COLO668 (cell line): Measurements from ENCODE around the gene NPBWR2.
"Not testable (repeated sequence)": the region's sequence is repeated elsewhere in the genome, so short reads cannot be mapped to it uniquely, and the experiment has no call there.

Experiments used
- DNase-seq: peaks from one replicate; lab custom pipeline; 2025; ENCODE audit not compliant: unreplicated experiment; lab: John Stamatoyannopoulos, UW

The NPBWR2 gene

DNA sequence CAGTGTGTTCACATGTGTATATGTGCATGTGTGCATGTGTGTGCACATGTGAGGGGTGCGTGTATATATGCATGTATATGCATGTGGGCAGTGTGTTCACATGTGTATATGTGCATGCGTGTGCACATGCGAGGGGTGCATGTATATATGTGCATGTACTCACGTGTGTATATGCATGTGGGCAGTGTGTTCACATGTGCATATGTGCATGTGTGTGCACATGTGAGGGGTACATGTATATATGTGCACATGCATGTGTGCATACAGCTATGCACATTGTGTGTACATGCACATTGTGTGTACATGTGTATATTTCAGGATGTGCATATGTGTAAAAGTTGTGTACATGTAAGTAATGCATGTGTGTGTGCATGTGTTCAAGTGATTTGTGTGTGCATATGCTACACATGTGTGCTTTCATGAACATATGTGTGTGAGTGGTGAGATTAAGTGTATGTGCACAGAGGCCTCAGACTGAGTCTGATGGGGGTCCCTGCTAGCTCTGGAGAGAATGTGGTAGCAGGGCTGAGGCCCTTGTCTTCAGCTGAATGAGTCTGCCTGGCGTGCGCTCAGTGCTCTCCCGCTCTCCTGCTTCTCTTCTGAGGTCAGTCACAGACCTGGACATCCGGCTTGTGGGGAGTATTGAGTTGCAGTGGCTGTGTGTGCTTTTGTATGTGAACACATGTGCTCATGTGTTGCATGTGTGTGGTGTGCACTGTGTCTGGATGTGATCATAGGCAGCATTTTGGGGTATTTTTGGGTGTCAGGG, 37.0 kb upstream of the NPBWR2 start:
- DNase-seq = no peak

DNA sequence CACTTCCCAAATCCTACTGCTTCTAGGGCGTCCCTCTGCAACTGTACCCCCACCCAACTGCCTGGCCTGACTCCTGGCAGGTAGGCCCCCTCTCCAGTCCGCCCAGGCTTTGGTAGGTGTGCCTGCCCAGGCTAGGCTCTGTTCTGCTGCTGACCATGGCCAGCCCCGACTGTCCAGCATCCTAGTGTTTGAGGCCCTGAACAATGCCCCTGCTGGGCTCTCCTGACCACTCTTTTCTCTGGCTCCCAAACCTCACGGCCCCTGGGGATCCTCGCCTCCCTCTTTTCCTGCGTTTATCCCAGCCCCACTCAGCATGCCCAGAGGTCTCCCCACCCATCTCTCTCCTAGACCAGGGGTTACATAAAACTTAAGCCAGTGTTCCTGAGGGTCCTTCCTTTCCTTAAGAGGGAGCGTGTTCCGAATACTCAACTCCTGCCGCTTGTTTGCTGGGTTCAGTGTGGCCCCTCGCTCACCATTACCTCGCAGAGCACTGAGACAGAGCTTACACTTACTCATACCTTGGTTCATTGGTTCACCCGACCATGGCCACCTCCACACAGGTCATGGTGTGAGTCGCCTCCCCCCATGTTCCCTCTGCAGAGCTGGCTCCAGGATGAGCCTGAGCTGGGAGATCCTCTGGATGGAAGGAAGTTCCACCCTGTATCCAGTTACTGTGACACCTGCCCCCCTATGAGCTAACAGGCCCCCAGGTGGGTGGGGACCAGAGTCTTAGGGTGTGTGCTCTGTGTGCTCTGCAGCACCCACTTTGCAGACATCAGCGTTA, 35.8 kb upstream of the NPBWR2 start:
- DNase-seq = no peak

DNA sequence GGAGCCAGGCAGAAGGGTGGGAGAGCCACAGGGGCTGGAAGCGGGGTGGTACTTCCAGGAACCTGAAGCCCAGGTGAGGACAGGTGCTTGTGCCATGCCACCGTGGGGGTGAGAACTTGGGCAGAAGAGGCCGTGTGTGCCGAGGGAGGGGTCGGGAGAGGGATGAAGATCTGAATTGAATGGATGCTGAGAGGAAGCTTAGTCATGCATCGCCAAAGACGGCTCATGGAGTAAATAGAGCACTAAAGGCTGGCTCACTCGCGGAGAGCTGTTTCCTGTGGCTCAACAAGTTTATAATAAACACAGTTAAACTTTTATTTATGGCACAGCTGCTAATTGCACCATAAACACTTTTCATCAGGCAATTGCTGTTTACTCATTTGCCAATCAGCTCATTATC, 35.2 kb upstream of the NPBWR2 start:
- DNase-seq = peak; percentile 78

DNA sequence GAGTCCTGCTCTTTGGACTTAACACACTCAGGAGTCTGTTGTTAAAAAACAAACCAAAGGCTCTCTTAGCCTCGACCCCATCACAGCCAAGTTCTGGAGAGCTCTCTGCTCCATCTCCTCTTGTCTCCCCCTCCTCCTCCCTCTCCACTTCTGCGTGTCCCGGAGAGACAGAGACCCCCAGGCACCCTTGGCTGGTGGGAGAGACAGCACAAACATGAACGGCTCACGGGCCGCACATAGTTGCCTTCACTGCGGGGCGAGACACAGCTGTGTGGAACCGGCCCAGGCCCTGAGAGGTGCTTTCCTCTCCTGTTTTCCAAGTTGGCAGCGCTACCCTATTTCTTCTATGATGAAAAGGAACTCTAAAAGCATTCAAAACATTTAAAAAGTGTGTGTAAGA, 33.6 kb upstream of the NPBWR2 start:
- DNase-seq = no peak

DNA sequence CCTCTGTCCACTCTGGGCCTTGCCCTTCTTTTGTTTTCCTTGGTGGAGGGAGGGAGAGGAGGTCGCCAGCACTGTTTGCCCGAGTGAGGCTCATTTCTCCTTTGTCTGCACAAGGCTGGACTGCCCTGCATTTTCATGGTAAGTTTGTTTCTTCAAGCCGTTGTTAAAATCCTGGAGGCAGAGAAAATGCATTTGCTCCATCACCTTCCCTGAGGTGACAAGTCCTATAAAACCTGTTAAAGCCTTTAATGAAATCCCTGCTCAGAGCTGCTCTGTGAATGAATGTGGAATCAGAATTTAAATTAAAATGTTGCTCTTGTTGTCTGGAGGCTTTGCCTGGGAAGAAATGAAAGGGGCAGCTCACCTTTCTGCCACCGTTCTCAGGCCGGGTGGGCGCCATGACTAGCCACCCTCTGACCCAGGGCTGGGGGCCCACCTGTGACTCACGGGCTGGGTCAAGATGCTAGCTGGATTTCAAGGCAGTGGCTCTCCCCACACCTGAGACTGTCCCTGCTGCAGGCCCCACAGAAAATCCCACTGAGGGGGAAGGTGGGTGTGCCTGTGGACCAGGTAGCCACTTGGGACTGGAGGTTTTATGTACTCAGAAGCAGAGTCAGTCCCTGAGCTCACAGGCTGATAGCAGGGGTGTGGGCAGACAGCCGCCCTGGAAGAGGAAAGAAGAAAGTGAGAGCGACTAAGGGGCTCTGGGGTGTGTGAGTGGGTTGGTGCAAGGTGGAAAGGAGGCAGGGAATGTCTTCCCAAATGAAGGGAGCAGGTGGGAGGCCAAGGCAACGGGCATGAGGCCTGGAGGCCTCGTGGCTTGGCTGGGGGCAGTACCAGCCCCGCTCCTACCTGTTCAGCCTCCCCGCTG, 32.9 kb upstream of the NPBWR2 start:
- DNase-seq = no peak

DNA sequence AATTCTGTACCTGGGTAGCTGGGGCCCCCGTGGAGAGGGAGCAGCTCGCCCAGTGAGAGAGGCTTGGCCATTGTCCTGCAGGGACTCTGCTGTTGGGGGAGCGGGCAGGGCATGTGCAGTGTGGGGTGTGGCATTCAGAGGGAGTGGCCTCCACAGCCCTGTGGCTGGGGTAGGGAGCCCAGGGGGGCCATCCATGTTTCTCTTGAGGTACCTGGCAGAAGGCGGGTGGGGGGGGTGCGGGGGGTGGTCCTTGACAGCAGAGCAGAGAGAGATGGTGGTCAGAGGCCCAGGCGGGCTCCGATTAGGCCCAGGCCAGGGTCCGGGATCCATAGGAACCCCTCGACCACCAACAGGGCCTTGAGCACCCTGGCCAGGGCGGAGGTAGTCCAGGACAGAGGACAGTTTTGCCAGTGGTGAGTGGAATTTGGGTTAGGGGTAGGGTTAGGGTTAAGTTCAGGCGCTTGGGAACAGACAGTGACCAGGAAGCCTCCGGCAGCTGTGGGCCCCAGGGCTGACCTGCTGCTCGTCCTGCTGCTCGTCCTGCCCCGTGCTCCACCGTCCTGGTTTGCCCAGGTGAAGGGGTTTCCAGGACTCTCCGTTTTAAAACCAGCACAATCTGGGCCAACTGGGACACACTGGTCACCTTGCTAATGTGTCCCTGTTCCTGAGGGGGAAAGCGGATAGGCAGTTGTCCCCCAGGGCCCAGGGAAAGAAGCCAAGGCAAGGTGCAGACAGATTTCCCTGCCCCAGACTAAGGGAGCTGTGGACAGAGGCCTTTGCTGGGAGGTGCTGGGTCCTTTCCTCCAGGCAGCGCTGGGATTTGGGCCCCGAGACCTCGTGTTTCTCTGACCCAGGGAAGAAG, 32.1 kb upstream of the NPBWR2 start:
- DNase-seq = no peak

DNA sequence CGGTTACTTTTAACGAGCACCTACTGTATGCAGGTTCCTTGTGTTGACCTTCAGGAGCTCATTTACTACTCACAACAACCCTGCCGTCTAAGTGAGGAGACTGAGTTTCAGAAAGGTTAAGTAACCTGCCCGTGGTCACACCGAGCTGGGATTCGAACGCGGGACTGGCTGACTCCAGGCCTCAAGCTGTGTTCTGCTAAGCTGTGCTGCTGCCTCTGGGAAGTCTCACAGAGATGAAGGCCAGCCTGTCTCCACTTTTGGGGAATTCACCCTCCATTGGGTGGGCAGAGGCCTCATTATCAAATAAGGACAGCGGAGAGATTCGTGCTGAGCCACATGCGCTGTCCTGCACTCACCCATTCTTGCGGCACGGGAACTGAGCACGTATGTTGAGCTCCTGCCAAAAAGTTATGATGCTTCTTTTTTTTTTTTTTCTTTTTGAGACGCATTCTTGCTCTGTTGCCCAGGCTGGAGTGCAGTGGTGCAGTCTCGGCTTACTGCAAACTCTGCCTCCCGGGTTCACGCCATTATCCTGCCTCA, 31.0 kb upstream of the NPBWR2 start:
- DNase-seq = no peak

DNA sequence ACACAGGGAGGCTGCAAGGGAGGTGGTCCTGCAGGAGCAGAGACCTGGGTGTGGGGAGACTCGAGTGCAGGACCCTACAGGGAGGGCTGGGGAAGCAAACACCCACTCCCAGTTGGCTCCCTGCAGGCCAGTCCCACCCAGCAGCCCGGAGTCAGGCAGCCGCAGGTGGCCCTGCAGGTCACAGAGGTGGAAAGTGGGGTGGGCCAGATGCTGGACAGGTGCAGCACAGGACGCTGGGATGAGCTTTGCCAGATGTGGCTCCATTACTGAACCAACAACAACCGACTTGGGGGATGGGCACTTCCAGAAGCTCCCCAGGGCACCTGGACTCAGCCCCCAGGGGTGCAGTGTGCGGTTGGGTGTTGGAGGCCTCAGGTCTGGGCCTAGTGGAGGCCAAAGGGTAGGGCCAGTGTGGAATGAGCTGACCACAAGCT, 30.2 kb upstream of the NPBWR2 start:
- peak; percentile 36 for DNase-seq

DNA sequence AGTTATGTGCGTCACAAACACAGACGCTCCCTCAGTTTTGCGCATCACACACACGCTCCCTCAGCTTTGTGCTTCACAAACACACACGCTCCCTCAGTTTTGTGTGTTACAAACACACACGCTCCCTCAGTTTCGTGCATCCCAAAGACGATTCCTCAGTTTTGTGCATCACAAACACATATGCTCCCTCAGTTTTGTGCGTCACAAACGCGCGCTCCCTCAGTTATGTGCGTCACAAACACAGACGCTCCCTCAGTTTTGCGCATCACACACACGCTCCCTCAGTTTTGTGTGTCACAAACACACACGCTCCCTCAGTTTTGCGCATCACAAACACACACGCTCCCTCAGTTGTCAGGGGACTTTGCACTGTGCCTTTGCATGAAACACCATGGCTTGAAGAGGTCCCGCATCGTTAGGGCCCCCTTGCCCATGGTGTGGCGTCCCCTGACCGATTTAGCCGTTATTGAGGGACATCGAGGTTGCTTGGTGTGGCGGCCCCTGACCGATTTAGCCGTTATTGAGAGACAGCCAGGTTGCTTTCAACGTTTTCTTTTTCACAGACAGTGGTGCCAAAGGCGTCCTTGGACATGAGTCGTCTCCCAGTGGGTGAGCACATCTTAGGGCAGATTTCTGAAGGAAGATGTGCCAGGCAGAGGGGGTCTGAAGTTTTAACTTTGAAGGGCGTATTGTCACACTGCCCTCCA, 28.8 kb upstream of the NPBWR2 start:
- no peak for DNase-seq

DNA sequence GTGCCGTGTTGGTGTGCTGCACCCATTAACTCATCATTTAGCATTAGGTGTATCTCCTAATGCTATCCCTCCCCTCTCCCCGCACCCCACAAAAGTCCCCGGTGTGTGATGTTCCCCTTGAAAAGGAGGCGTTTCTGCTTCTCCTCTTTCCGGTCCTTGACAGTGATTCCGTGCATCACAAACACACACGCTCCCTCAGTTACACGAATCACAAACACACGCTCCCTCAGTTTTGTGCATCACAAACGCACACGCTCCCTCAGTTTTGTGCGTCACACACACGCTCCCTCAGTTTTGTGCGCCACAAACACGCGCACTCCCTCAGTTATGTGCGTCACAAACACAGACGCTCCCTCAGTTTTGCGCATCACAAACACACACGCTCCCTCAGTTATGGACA, 27.4 kb upstream of the NPBWR2 start:
- not testable (repeated sequence) for DNase-seq

DNA sequence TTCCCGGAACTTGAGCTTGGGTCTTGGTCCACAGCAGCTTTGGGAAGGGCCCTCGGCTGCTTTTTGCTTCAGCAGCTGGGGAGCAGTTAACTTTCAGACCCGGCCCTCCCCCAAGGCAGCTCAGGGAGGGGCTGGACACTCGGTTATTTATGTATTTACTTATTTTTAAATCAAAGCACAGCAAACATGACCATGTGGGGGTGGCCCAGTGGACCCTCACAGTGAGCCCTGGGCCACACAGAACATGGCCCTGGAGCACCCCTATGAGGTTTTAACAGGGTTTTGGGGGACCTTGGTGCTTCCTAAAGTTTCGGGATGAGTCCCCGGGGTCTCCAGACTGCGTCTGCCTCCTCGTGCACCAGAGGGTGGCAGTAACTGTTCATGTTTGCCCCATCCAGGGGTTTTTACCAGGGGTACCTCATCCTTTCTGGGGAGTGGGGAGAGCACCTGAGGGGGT, 26.6 kb upstream of the NPBWR2 start:
- no peak for DNase-seq

DNA sequence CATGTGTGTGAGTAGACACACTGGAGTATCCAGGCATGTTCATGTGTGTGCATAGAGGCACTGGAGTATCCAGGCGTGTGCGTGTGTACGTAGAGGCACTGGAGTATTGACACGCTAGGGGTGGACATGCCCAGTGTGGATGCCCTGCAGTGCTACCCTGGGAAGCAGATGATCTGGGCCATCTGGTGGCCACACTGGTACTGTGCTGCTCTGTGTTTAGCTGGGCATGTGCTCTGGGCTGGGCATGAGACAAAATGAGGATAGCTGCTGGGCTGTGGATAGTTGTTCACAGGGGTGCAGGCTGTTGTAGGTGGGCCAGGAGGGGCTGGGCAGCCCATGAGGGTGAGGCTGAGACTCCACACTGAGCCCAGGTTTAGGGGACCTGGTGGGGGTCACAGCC, 24.0 kb upstream of the NPBWR2 start:
- peak; percentile 73 for DNase-seq

DNA sequence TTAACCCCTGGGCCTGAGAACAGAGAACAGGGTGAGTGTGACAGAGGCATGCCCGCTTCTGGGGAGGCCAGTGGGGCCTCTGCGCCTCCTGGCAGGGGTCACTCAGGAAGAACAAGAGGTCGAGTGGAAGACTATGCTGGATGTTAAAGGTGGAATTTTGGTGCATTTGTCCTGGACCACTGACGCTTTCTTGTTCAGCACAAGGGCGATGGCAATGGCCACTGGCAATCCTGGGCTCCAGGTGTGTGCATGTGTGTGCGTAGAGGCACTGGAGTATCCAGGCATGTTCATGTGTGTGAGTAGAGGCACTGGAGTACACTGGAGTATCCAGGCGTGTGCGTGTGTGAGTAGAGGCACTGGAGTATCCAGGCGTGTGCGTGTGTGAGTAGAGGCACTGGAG, 23.5 kb upstream of the NPBWR2 start:
- DNase-seq = no peak

DNA sequence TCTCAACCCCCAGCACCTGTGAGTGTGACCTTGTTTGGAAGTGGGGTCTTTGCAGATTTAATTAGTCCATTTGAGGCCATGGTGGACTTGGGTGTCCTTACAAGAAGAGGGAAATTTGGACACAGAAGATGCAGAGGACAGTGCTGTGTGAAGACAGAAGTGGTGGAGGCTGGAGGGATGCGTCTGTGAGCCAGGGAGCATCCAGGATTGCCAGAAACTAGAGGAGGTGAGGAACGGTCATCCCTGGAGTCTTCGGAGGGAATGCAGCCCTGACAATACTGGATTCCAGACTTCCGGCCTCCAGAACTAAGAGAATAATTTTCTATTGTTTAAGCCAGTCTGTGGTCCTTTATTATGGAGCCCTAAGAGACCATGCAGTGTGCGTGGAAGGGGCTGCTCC, 22.9 kb upstream of the NPBWR2 start:
- no peak for DNase-seq

DNA sequence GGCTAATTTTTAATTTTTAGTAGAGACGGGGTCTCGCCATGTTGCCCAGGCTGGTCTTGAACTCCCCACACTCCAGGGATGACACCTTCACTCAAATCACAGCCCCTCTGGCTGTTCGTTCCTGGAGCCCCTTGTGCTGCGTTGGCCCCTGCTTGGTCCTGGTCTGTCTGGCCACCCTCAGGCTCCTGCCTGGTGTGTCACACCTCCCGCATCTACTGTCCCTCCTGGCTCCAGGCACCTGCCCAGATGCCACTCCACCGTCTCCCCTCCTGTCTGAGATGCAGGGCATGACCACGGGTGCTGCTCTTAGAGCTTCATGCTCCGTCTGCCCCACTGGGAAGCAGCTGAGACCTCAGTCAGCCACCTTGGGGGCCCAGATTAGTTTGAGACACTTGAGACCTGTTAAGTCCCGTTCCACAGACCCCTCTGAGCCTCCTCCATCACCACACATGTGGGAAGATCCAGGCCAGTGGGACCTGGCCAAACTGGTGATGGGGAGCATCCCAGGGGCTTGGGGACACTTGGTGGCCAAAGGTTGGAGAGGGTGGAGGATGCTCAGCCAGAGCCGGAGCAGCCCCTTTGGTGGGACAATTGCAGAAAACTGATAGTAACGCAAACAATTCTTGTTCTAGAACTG, 21.9 kb upstream of the NPBWR2 start:
- no peak for DNase-seq

DNA sequence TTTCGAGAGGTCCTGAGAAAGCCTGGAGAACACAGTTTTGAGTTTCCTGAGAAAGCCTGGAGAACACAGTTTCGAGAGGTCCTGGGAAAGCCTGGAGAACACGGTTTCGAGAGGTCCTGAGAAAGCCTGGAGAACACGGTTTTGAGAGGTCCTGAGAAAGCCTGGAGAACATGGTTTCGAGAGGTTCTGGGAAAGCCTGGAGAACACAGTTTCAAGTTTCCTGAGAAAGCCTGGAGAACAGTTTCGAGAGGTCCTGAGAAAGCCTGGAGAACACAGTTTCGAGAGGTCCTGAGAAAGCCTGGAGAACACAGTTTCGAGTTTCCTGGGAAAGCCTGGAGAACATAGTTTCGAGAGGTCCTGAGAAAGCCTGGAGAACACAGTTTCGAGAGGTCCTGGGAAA, 16.2 kb upstream of the NPBWR2 start:
- not testable (repeated sequence) for DNase-seq

DNA sequence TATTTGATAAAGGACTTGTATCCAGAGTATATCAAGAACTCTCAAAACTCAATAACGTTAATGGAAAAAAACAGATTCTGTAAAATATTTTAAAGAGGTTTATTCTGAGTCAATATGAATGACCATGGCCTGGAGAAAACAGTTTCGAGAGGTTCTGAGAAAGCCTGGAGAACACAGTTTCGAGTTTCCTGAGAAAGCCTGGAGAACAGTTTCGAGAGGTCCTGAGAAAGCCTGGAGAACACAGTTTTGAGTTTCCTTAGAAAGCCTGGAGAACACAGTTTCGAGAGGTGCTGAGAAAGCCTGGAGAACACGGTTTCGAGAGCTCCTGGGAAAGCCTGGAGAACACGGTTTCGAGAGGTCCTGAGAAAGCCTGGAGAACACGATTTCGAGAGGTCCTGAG, 15.6 kb upstream of the NPBWR2 start:
- DNase-seq = not testable (repeated sequence)

DNA sequence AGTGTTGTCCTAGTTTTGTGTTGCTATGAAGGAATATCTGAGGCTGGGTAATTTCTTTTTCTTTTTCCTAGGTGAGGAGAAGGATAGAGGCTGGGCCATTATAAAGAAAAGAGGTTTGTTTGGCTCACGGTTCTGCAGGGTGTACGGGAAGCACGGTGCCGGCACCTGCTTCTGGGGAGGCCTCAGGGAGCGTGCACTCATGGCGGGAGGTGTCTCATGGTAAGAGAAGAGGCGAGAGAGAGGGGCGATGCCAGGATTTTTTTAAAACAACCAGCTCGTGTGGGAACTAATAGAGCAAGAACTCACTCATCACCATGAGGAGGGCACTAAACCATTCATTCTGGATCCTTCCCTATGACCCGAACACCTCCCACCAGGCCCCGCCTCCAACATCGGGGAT, 14.2 kb upstream of the NPBWR2 start:
- DNase-seq = no peak

DNA sequence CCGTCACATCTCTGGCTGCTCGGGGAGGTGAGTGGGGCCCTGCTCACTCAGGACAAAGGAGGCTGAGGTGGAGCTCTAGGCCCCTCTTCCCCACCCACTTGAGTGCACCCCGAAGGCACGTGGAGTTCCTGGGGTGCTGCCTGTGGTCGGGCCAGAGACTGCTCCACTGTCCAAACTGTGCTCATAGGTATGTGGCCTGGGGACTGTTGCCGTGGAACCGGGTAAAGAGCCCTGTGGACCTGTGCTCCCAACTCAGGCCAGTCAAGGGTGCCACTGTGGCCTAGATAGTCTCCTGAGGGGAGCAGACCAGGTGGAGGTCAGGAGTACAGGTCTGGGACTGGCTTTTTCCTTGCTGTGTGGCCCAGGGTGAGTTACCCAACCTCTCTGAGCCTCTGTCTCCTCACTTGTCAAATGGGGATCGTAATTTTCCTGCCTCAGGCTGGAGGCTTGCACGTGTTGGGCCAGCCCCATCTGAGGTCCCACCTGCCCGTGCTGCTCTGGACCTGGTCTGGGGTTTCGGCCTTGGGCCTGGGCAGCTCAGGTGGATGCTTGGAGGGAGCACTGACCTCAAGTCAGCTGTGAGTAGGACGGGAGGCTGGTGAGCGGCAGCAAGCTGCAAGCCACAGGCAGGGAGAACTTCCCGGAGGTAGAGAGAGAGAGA, 12.4 kb upstream of the NPBWR2 start:
- DNase-seq = no peak
